ENCODE results near the gene NFIC.

NFIC gene

GRCh38 chr19:3368848-3369336 is 2.5 kb downstream of the NFIC start:
- no peak for DNase-seq (ENCODE audit: extremely low read depth, insufficient read length)
- Histone ChIP-seq H3K36me3 (ENCODE audit: control insufficient read depth, insufficient read depth, low read length) (no peaks in the 10 kb centered on the region), H3K27me3 (replicated peaks; ENCODE audit: control insufficient read depth, insufficient read depth, low read length) (no peaks in the 10 kb centered on the region), H3K4me3 (replicated peaks; ENCODE audit: low read depth, low read length) (peak overlapping the region; percentile 77)
- TF ChIP-seq, protein P1, sequence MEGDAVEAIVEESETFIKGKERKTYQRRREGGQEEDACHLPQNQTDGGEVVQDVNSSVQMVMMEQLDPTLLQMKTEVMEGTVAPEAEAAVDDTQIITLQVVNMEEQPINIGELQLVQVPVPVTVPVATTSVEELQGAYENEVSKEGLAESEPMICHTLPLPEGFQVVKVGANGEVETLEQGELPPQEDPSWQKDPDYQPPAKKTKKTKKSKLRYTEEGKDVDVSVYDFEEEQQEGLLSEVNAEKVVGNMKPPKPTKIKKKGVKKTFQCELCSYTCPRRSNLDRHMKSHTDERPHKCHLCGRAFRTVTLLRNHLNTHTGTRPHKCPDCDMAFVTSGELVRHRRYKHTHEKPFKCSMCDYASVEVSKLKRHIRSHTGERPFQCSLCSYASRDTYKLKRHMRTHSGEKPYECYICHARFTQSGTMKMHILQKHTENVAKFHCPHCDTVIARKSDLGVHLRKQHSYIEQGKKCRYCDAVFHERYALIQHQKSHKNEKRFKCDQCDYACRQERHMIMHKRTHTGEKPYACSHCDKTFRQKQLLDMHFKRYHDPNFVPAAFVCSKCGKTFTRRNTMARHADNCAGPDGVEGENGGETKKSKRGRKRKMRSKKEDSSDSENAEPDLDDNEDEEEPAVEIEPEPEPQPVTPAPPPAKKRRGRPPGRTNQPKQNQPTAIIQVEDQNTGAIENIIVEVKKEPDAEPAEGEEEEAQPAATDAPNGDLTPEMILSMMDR (IDR thresholded peaks at IDR 0.05; ENCODE audit: insufficient read depth, low read length, poor library complexity, severe bottlenecking) = no peak

- peak; percentile 54 for DNase-seq (ENCODE audit: extremely low read depth, insufficient read length)
- peak overlapping the region; percentile 77 for H3K4me3 ChIP-seq (replicated peaks; ENCODE audit: low read depth, low read length)
- H3K36me3 ChIP-seq (ENCODE audit: control insufficient read depth, insufficient read depth, low read length) = no peaks in the 10 kb centered on the region
- TF ChIP-seq, protein P1 (IDR thresholded peaks at IDR 0.05; ENCODE audit: insufficient read depth, low read length, poor library complexity, severe bottlenecking) = no peak
- H3K27me3 ChIP-seq (replicated peaks; ENCODE audit: control insufficient read depth, insufficient read depth, low read length) = no peaks in the 10 kb centered on the region
Measured at GRCh38 chr19:3369337-3370213, 3.2 kb downstream of the NFIC start.

- Histone ChIP-seq H3K27me3 (replicated peaks; ENCODE audit: control insufficient read depth, insufficient read depth, low read length) (no peaks in the 10 kb centered on the region), H3K4me3 (replicated peaks; ENCODE audit: low read depth, low read length) (peak overlapping the region; percentile 77), H3K36me3 (ENCODE audit: control insufficient read depth, insufficient read depth, low read length) (no peaks in the 10 kb centered on the region)
- TF ChIP-seq, protein P1 (IDR thresholded peaks at IDR 0.05; ENCODE audit: insufficient read depth, low read length, poor library complexity, severe bottlenecking) = no peak
- DNase-seq (ENCODE audit: extremely low read depth, insufficient read length) = no peak
Measured at GRCh38 chr19:3370214-3370720, 3.9 kb downstream of the NFIC start.

GRCh38 chr19:3370728-3371591 is 4.6 kb downstream of the NFIC start:
- Histone ChIP-seq H3K27me3 (replicated peaks; ENCODE audit: control insufficient read depth, insufficient read depth, low read length) (no peaks in the 10 kb centered on the region), H3K36me3 (ENCODE audit: control insufficient read depth, insufficient read depth, low read length) (no peaks in the 10 kb centered on the region), H3K4me3 (replicated peaks; ENCODE audit: low read depth, low read length) (no peak overlapping the region)
- DNase-seq (ENCODE audit: extremely low read depth, insufficient read length) = no peak
- TF ChIP-seq, protein P1 (IDR thresholded peaks at IDR 0.05; ENCODE audit: insufficient read depth, low read length, poor library complexity, severe bottlenecking) = no peak

DNA sequence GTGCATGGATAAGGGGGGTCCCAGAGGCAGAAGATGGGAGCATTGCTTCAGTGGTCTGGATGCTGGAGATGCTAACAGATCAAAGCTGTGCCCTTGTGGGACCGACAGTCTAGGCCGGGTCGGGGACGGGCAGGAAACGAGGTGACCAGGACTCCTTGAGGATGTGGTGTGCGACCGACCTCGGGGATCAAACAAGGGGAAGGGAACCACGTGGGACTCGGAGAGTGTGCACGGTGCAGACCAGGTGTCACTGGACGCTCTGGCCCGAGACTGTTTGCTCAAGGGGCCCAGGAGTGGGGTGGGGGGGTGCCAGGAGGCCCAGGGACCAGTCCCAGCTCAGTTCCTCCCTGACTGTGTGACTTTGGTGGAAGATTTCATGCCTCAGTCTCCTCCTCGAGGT is 6.0 kb downstream of the NFIC start:
- no peak for DNase-seq (ENCODE audit: extremely low read depth, insufficient read length)
- TF ChIP-seq, protein P1 (IDR thresholded peaks at IDR 0.05; ENCODE audit: insufficient read depth, low read length, poor library complexity, severe bottlenecking) = no peak
- H3K27me3 ChIP-seq (replicated peaks; ENCODE audit: control insufficient read depth, insufficient read depth, low read length) = no peaks in the 10 kb centered on the region
- H3K4me3 ChIP-seq (replicated peaks; ENCODE audit: low read depth, low read length) = no peak overlapping the region
- no peaks in the 10 kb centered on the region for H3K36me3 ChIP-seq (ENCODE audit: control insufficient read depth, insufficient read depth, low read length)
